Activated naive CD4-positive, alpha-beta T cell treated with anti-CD3 and anti-CD28 coated beads, Interleukin-2, amount 10 ng/mL, durations not matched to agents 7 days and 5 days (primary cell): Measurements from ENCODE around the gene ATF1.

Experiments used
- CTCF ChIA-PET: fragments of 350-600 bp; sonication (Branson Sonifier 250); formaldehyde crosslinking; loops from one replicate; lab custom pipeline; 2021; ENCODE audit warnings: antibody characterized with exemption; lab: Charles Lee
- DNase-seq: peaks from one replicate; pipeline ENCODE4 v3.0.0-alpha.2; 2020
- H3K27ac Mint-ChIP-seq: one replicate; pipeline ENCODE4 v1.8.0; 2021; ENCODE audit warnings: mild to moderate bottlenecking, moderate library complexity, mixed read lengths
- H3K27me3 Mint-ChIP-seq: one replicate; pipeline ENCODE4 v1.8.0; 2021; ENCODE audit warnings: mild to moderate bottlenecking, mixed read lengths
- H3K36me3 Mint-ChIP-seq: one replicate; pipeline ENCODE4 v1.8.0; 2021; ENCODE audit warnings: mixed read lengths
- H3K4me1 Mint-ChIP-seq: one replicate; pipeline ENCODE4 v1.8.0; 2021; ENCODE audit warnings: mixed read lengths
- H3K4me3 Mint-ChIP-seq: one replicate; pipeline ENCODE4 v1.8.0; 2021; ENCODE audit warnings: mild to moderate bottlenecking, moderate library complexity, mixed read lengths
- H3K9me3 Mint-ChIP-seq: one replicate; pipeline ENCODE4 v1.8.0; 2021; ENCODE audit warnings: mixed read lengths

Gene ATF1

DNA sequence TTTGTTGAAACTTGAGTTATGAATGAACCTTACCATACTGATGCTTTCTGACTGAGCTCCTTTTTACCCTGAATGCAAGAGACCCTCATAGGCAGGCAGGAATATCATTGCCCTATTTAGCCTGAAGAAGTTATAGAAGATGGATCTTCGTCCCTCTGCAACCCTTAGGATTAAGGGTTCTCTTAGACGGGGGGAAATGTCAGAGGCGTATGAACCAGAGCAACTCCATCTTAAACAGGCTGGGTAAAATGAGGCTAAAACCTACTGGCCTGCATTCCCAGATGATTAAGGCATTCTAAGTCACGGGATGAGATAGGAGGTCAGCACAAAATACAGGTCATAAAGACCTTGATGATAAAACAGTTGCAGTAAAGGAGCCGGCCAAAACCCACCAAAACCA lies 7.5 kb downstream of the ATF1 start:
- DNase-seq = no peak
- no peak overlapping the region for H3K27ac Mint-ChIP-seq
- H3K4me1 Mint-ChIP-seq = peaks cover 9% of the 10 kb centered on the region
- H3K27me3 Mint-ChIP-seq = no peaks in the 10 kb centered on the region
- peaks cover 39% of the 10 kb centered on the region for H3K36me3 Mint-ChIP-seq
- peaks cover 8% of the 10 kb centered on the region for H3K9me3 Mint-ChIP-seq
- no peak overlapping the region for H3K4me3 Mint-ChIP-seq
- CTCF ChIA-PET = interaction anchor here (2.6 kb wide), 1 partner anchor 216 kb away, joined by 7 read pairs; no protein-coding TSS in a partner anchor

DNA sequence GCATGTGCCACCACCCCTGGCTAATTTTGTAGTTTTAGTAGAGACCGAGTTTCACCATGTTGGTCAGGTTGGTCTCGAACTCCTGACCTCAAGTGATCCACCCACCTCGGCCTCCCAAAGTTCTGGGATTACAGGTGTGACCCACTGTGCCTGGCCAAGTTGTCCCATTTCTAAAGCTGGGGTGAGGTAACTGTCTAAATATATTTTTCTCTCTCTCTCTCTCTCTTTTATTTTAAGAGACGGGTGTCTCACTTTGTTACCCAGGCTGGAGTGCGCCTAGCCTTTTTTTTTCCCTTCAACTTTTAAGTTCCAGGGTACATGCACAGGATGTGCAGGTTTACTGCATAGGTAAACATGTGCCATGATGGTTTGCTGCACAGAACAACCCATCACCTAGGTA lies 8.6 kb downstream of the ATF1 start:
- Mint-ChIP-seq H3K27ac (no peak overlapping the region), H3K4me3 (no peak overlapping the region), H3K4me1 (peaks cover 5% of the 10 kb centered on the region)

GRCh38 chr12:50772877-50773276 lies 9.0 kb downstream of the ATF1 start:
- Mint-ChIP-seq H3K4me3 (no peak overlapping the region), H3K27me3 (no peaks in the 10 kb centered on the region), H3K4me1 (peaks cover 5% of the 10 kb centered on the region), H3K36me3 (peaks cover 37% of the 10 kb centered on the region), H3K9me3 (peaks cover 8% of the 10 kb centered on the region), H3K27ac (no peak overlapping the region)
- CTCF ChIA-PET = no interaction called here
- no peak for DNase-seq

More for the DNA sequence above, 8.6 kb downstream of the ATF1 start:
- Mint-ChIP-seq H3K36me3 (peaks cover 37% of the 10 kb centered on the region), H3K9me3 (peaks cover 8% of the 10 kb centered on the region), H3K27me3 (no peaks in the 10 kb centered on the region)
- no peak for DNase-seq
- CTCF ChIA-PET = no interaction called here

DNA sequence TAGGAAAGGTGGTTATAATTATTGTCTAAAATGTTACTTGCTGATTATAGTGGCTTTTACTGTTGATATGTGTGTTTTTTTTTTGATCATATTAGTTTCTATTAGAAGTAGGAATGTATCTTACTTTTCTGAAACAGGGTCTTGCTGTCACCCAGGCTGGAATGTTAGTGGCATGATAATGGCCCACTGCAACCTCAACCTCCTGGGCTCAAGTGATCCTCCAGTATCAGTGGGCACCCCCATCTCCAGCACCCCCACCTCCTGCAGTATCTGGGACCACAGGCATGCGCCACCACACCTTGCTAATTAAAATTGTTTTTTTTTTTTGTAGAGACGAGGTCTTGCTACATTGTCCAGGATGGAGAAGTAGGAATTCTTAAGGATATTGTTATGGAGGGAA lies 11.3 kb downstream of the ATF1 start:
- Mint-ChIP-seq H3K4me3 (no peak overlapping the region), H3K27ac (no peak overlapping the region)
- CTCF ChIA-PET = interaction anchor here (1.8 kb wide), 1 partner anchor 10 kb away, joined by 9 read pairs; no protein-coding TSS in a partner anchor

GRCh38 chr12:50776749-50777728 lies 13.1 kb downstream of the ATF1 start:
- H3K27ac Mint-ChIP-seq = no peak overlapping the region
- H3K9me3 Mint-ChIP-seq = peaks cover 5% of the 10 kb centered on the region
- H3K27me3 Mint-ChIP-seq = no peaks in the 10 kb centered on the region
- peaks cover 21% of the 10 kb centered on the region for H3K36me3 Mint-ChIP-seq
- CTCF ChIA-PET = interaction anchor here (1.3 to 1.6 kb wide), 2 partner anchors 11 to 12 kb away, joined by 4 read pairs; no protein-coding TSS in a partner anchor
- no peak for DNase-seq
- H3K4me1 Mint-ChIP-seq = no peaks in the 10 kb centered on the region
- H3K4me3 Mint-ChIP-seq = no peak overlapping the region

More for the DNA sequence above, 11.3 kb downstream of the ATF1 start:
- peaks cover 5% of the 10 kb centered on the region for H3K9me3 Mint-ChIP-seq
- DNase-seq = no peak
- H3K36me3 Mint-ChIP-seq = peaks cover 33% of the 10 kb centered on the region
- no peaks in the 10 kb centered on the region for H3K4me1 Mint-ChIP-seq
- H3K27me3 Mint-ChIP-seq = no peaks in the 10 kb centered on the region

DNA sequence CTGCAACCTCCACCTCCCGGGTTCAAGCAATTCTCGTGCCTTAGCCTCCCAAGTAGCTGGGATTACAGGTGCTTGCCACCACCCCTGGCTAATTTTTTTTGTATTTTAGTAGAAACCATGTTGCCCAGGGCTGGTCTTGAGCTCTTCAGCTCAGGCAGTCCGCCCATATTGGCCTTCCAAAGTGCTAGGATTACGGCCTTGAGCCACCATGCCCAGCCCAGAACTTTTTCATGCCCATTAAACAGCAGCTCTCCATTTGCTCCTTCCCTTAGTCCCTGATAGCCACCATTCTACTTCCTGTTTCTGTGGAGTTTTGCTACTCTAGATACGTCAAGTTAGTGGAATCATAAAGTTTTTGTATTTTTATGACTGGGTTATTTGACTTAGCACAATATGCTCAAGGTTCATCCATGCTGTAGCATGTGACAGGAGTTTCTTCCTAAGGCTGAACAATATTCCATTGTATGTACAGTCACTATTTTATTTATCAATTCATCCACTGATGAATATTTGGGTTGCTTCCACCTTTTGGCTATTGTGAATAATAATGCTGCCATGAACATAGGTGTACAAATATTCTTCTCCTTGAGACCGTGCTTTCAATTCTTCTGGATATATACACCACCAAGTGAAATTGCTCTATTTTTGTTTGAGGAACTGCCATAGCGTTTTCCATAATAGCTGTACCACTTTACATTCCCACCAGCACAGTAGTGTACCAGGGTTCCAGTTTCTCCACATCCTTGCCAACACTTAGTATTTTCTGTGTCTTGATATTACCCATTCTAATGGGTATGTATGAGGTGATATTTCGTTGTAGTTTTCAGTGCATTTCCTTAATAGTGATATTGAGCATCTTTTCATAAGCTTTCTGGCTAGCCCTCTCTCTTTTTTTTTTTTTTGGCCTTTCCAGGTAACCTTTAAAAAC lies 15.0 kb downstream of the ATF1 start:
- Mint-ChIP-seq H3K9me3 (no peaks in the 10 kb centered on the region), H3K27ac (no peak overlapping the region), H3K27me3 (no peaks in the 10 kb centered on the region), H3K36me3 (peaks cover 8% of the 10 kb centered on the region), H3K4me1 (no peaks in the 10 kb centered on the region), H3K4me3 (no peak overlapping the region)
- DNase-seq = no peak
- CTCF ChIA-PET = no interaction called here

DNA sequence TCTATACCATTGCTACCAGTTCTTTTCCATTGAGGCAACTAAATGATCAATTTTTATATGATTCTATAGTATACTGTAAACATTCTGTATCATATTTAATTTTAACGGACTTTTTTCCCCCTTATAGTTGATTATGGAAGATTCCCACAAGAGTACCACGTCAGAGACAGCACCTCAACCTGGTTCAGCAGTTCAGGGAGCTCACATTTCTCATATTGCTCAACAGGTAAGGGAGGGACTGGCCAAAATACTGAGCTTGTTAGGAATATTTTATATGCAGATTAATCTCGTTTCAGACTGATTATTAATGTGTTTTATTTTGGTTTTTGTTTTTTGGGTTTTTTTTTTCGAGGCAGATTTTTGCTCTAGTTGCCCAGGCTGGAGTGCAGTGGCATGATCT lies 16.1 kb downstream of the ATF1 start:
- H3K27ac Mint-ChIP-seq = peak overlapping the region; percentile 33
- H3K27me3 Mint-ChIP-seq = no peaks in the 10 kb centered on the region
- no peaks in the 10 kb centered on the region for H3K9me3 Mint-ChIP-seq
- H3K4me3 Mint-ChIP-seq = no peak overlapping the region
- CTCF ChIA-PET = interaction anchor here (1.2 kb wide), 1 partner anchor 12 kb away, joined by 3 read pairs; no protein-coding TSS in a partner anchor
- DNase-seq = no peak
- H3K4me1 Mint-ChIP-seq = peaks cover 6% of the 10 kb centered on the region
- H3K36me3 Mint-ChIP-seq = peaks cover 14% of the 10 kb centered on the region

DNA sequence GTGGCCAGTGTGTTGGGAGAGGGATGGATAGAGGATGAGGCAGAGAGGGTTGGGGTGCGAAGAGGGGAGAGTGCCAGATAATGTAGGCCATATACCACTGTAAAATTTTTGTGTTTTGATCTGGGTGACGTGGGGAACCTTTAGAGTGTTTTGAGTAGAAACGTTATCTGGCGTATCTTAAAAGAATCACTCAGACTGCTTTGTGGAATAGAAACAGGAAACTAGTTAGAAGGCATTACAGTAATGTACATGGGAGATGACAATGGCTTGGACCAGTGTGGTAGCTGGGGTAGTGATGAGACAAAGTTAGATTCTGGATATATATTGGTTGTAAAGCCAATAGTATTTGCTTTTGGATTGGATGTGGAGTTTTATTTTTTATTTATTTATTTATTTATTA lies 20.6 kb downstream of the ATF1 start:
- Mint-ChIP-seq H3K27me3 (no peaks in the 10 kb centered on the region), H3K4me1 (peaks cover 6% of the 10 kb centered on the region), H3K36me3 (peaks cover 25% of the 10 kb centered on the region), H3K27ac (no peak overlapping the region), H3K4me3 (no peak overlapping the region), H3K9me3 (no peaks in the 10 kb centered on the region)
- no peak for DNase-seq
- CTCF ChIA-PET = no interaction called here

DNA sequence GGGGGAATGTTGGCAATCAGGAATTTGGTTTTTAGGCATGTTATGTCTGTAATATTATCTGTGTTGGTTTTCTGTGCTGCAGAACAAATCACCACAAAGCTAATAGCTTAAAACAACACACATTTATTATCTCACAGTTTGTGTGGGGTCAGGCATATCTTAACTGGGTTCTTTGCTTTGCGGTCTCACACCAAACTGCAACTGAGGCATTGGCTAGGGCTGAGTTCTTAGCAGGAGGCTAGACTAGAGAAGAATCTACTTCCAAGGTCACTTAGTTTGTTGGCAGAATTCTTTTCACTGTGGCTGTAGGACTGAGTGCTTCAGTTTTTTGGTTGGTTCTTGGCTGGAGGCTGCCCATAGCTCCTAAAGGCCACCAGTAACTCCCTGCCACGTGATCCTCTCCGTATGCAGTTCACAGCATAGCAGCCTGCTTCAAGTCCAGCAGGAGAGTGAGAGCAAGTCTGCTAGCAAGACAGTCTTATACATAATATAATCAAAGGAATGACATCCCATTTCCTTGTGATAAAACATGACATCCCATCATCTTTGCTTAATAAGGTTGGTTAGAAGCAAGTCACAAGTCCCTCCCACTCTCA lies 21.6 kb downstream of the ATF1 start:
- Mint-ChIP-seq H3K36me3 (peaks cover 25% of the 10 kb centered on the region), H3K27me3 (no peaks in the 10 kb centered on the region), H3K27ac (no peak overlapping the region), H3K4me3 (no peak overlapping the region), H3K9me3 (no peaks in the 10 kb centered on the region), H3K4me1 (peaks cover 7% of the 10 kb centered on the region)
- DNase-seq = no peak
- CTCF ChIA-PET = no interaction called here

GRCh38 chr12:50786498-50787231 lies 22.8 kb downstream of the ATF1 start:
- Mint-ChIP-seq H3K27me3 (no peaks in the 10 kb centered on the region), H3K9me3 (no peaks in the 10 kb centered on the region), H3K4me1 (peaks cover 11% of the 10 kb centered on the region), H3K4me3 (no peak overlapping the region), H3K36me3 (peaks cover 27% of the 10 kb centered on the region), H3K27ac (no peak overlapping the region)
- no peak for DNase-seq
- CTCF ChIA-PET = no interaction called here

DNA sequence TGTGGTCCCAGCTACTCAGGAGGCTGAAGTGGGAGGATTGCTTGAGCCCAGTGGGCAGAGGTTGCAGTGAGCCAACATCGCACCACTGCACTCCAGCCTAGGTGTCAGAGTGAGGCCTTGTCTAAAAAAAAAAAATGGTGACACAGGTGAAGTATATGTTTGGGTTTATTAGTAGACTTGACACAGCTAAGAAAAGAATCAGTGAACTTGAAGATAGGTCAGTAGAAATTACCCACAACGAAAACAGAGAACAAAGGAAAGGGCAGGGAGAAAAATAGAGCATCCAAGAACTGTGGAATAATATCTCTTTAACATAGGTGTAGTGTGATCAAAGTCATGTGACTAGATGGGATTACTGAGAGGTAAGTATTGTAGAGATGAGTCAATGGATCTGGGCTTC lies 23.7 kb downstream of the ATF1 start:
- DNase-seq = no peak
- H3K4me1 Mint-ChIP-seq = peaks cover 11% of the 10 kb centered on the region
- H3K27me3 Mint-ChIP-seq = no peaks in the 10 kb centered on the region
- H3K36me3 Mint-ChIP-seq = peaks cover 27% of the 10 kb centered on the region
- H3K27ac Mint-ChIP-seq = no peak overlapping the region
- H3K4me3 Mint-ChIP-seq = no peak overlapping the region
- CTCF ChIA-PET = no interaction called here
- no peaks in the 10 kb centered on the region for H3K9me3 Mint-ChIP-seq

- Mint-ChIP-seq H3K4me1 (peaks cover 11% of the 10 kb centered on the region), H3K36me3 (peaks cover 27% of the 10 kb centered on the region), H3K27me3 (no peaks in the 10 kb centered on the region), H3K4me3 (no peak overlapping the region), H3K9me3 (no peaks in the 10 kb centered on the region), H3K27ac (no peak overlapping the region)
- CTCF ChIA-PET = no interaction called here
- DNase-seq = no peak
Observed at GRCh38 chr12:50788561-50788960, 24.7 kb downstream of the ATF1 start.

GRCh38 chr12:50790081-50790480 lies 26.2 kb downstream of the ATF1 start:
- Mint-ChIP-seq H3K36me3 (peaks cover 22% of the 10 kb centered on the region), H3K27ac (no peak overlapping the region), H3K4me1 (peaks cover 5% of the 10 kb centered on the region), H3K27me3 (no peaks in the 10 kb centered on the region), H3K9me3 (no peaks in the 10 kb centered on the region), H3K4me3 (no peak overlapping the region)
- CTCF ChIA-PET = interaction anchor here (0.6 kb wide), 1 partner anchor 77 kb away, joined by 3 read pairs; no protein-coding TSS in a partner anchor
- DNase-seq = no peak
